K562 (cell line): ENCODE data around the gene APBA2. TPM values are rescaled to one million over a fixed set of nuclear protein-coding genes. Genes with fewer than 3 reads are reported as not detected.

Source experiments
- ATAC-seq: fragments of 200-7000 bp; cut with Tn5 transposase; 3 replicates; pipeline ENCODE4 v1.9.1; 2020; ENCODE audit warnings: moderate library complexity
- BruUV-seq: library from RNA; stranded (reverse); fragments of 400-500 nt; replicated peaks from 2 replicates; lab custom pipeline; 2021; lab: Mats Ljungman, UMichigan
- CTCF ChIA-PET: fragments of 300-600 bp; formaldehyde crosslinking; extraction: SDS; loops from one replicate; lab custom pipeline; 2021; ENCODE audit warnings: low intra/inter-chr PET ratio; lab: Yijun Ruan, JAX
- POLR2A ChIA-PET: fragments of 300-600, 350-650 bp; sonication (Branson Sonifier 250); formaldehyde crosslinking; extraction: SDS; loops from one replicate; lab custom pipeline; 2021; ENCODE audit warnings: antibody characterized with exemption, inconsistent platforms; lab: Yijun Ruan, JAX
- DNase-seq, 4 experiments: peaks; one replicate each; pipeline versions ENCODE4 v3.0.0 to v3.0.0-alpha.2; 2011 to 2018; ENCODE audit warnings: low spot score in 3 of 4, mixed read lengths in 3 of 4; ENCODE audit errors: extremely low read depth in 1 of 4
- FAIRE-seq: peaks from 2 replicates; lab custom pipeline; 2011; peaks lifted over from hg19 to GRCh38; lab: Jason Lieb, UNC
- H2AFZ ChIP-seq: 2 replicates; pipeline ENCODE4 v1.6.0; 2011; ENCODE audit warnings: low read depth, low read length, control low read depth, inconsistent platforms
- H3K27ac ChIP-seq: fragments of 200-600 bp; 3 replicates; pipeline ENCODE4 v1.8.0; 2011; ENCODE audit warnings: low read depth, mild to moderate bottlenecking, control low read depth, inconsistent platforms, low read length, moderate library complexity, mixed read lengths; ENCODE audit errors: extremely low read depth
- H3K27me3 ChIP-seq, 2 experiments: fragments of 300-600 bp in 1 of 2; 2 replicates in 1 of 2; 3 replicates in 1 of 2; pipeline versions ENCODE4 v1.6.0 to v1.8.0; 2011; ENCODE audit warnings: inconsistent platforms in 2 of 2, low read length in 2 of 2, mild to moderate bottlenecking in 1 of 2, mixed read lengths in 1 of 2, moderate library complexity in 1 of 2; ENCODE audit not compliant: control insufficient read depth in 2 of 2, insufficient read depth in 2 of 2
- H3K36me3 ChIP-seq: fragments of 300-600 bp; 3 replicates; pipeline ENCODE4 v1.8.0; 2011; ENCODE audit warnings: mild to moderate bottlenecking, low read length, inconsistent platforms; ENCODE audit not compliant: control insufficient read depth, insufficient read depth
- H3K4me1 ChIP-seq, 2 experiments: fragments of 200-600 bp in 1 of 2; replicated peaks in 1 of 2; 2 replicates in 1 of 2; 3 replicates in 1 of 2; pipeline versions ENCODE4 v1.5.1 to v1.8.0; 2011; ENCODE audit warnings: inconsistent platforms in 2 of 2, low read length in 2 of 2, mild to moderate bottlenecking in 1 of 2, mixed read lengths in 1 of 2, moderate library complexity in 1 of 2; ENCODE audit not compliant: control insufficient read depth in 2 of 2, insufficient read depth in 2 of 2
- H3K4me2 ChIP-seq: 2 replicates; pipeline ENCODE4 v1.6.1; 2011; ENCODE audit warnings: low read length, control low read depth, inconsistent platforms, mixed read lengths; ENCODE audit not compliant: insufficient read depth
- H3K4me3 ChIP-seq: fragments of 200-600 bp; sonication (generic), shearing (Covaris generic); 2 replicates; pipeline ENCODE4 v1.5.1; 2016; ENCODE audit warnings: control low read depth, inconsistent platforms
- H3K79me2 ChIP-seq: fragments of 200-600 bp; 3 replicates; pipeline ENCODE4 v1.8.0; 2011; ENCODE audit warnings: low read length, inconsistent platforms; ENCODE audit not compliant: control insufficient read depth, insufficient read depth
- H3K9ac ChIP-seq, 2 experiments: 2 replicates each; pipeline versions ENCODE4 v1.6.0 to v1.6.1; 2011; ENCODE audit warnings: low read depth in 2 of 2, low read length in 2 of 2, control low read depth in 1 of 2, inconsistent platforms in 1 of 2, mild to moderate bottlenecking in 1 of 2, mixed read lengths in 1 of 2; ENCODE audit not compliant: insufficient read depth in 1 of 2
- H3K9me1 ChIP-seq: one replicate; pipeline ENCODE4 v1.6.0; 2011; ENCODE audit warnings: inconsistent platforms, mild to moderate bottlenecking, low read length, moderate library complexity; ENCODE audit not compliant: control insufficient read depth, insufficient read depth
- H3K9me3 ChIP-seq: replicated peaks from 2 replicates; pipeline ENCODE4 v1.5.1; 2011; ENCODE audit warnings: low read depth, low read length, inconsistent platforms; ENCODE audit not compliant: control insufficient read depth, insufficient read depth
- H4K20me1 ChIP-seq: replicated peaks from 2 replicates; pipeline ENCODE4 v1.6.1; 2011; ENCODE audit warnings: low read length, inconsistent platforms, mixed read lengths; ENCODE audit not compliant: control insufficient read depth, insufficient read depth
- CREBBP ChIP-seq: IDR thresholded peaks from one replicate; pipeline ENCODE4 v1.6.1; 2012; ENCODE audit warnings: low read depth, mild to moderate bottlenecking, control low read depth, inconsistent platforms, low read length
- DDX20 ChIP-seq: fragments of 450-650 bp; IDR thresholded peaks from 2 replicates; pipeline ENCODE4 v1.6.1; 2016; ENCODE audit warnings: missing genetic modification characterization, low read depth, mild to moderate bottlenecking, missing compliant biosample characterization, moderate library complexity
- DMBX1 ChIP-seq: fragments of 250-450 bp; sonication (Bioruptor Pico); IDR thresholded peaks from 2 replicates; pipeline ENCODE4 v1.8.0; 2022; ENCODE audit warnings: inconsistent platforms, mild to moderate bottlenecking, moderate library complexity, borderline replicate concordance
- EP300 ChIP-seq: IDR thresholded peaks from 2 replicates; pipeline ENCODE4 v1.6.1; 2012; ENCODE audit warnings: low read length, improper control_type of control experiment
- HOXB6 ChIP-seq: fragments of 250-450 bp; sonication (Bioruptor Pico); IDR thresholded peaks from 2 replicates; pipeline ENCODE4 v1.5.1; 2022; ENCODE audit warnings: mild to moderate bottlenecking, borderline replicate concordance
- RNF2 ChIP-seq: sonication (generic); IDR thresholded peaks from 2 replicates; pipeline ENCODE4 v1.6.1; 2016
- TCF3 ChIP-seq: sonication (generic); formaldehyde crosslinking; IDR thresholded peaks from 2 replicates; pipeline ENCODE4 v1.4.0; 2020; ENCODE audit warnings: mild to moderate bottlenecking, missing genetic modification reagents
- ZNF785 ChIP-seq: fragments of 250-450 bp; sonication (Bioruptor Pico); IDR thresholded peaks from 2 replicates; pipeline ENCODE4 v1.4.0; 2020; ENCODE audit warnings: mild to moderate bottlenecking
- WGBS: fragments of 100-300 bp; shearing (Covaris generic); methylation state at CpG from one replicate; pipeline ENCODE4 v1.1.6; 2016; ENCODE audit warnings: low coverage, mixed read lengths; ENCODE audit not compliant: insufficient coverage; ENCODE audit errors: missing lambda C conversion rate; 5-methylcytosine and 5-hydroxymethylcytosine counted together
- in situ Hi-C: fragments of 300-500 bp; cut with MboI; formaldehyde crosslinking; loops from 4 replicates; pipeline ENCODE4 v1.15.0; 2018; ENCODE audit warnings: inconsistent platforms, mixed read lengths
- intact Hi-C: fragments of 100-400 bp; cut with micrococcal nuclease; formaldehyde crosslinking; loops from 2 replicates; pipeline ENCODE4 v1.14.2; 2022
- polyA plus RNA-seq, 8 experiments: library from polyadenylated mRNA; depleted of rRNA in 4 of 8; stranded (reverse) in 5 of 8; unstranded in 3 of 8; fragments of >200 nt; fragmentation: Nextera tagmentation in 2 of 8; fragmentation: Illumina TruSeq in 1 of 8; extraction: Ambion mirVana in 2 of 8; extraction: Trizol in 1 of 8; gene quantifications; 2 replicates each; pipeline versions ENCODE4 v1.2.1 to v1.2.3, GENCODE V29; 2011 to 2014; ENCODE audit warnings: inconsistent platforms in 1 of 8, missing spikeins in 1 of 8
- total RNA-seq, 7 experiments: library from RNA; depleted of rRNA in 6 of 7; stranded (reverse); fragments of >200 nt in 6 of 7; fragmentation: Illumina TruSeq in 2 of 7; extraction: Trizol in 2 of 7; gene quantifications; 2 replicates each; pipeline versions ENCODE4 v1.2.1 to v1.2.3, GENCODE V29; 2011 to 2021; ENCODE audit warnings: low replicate concordance in 1 of 7
- TF ChIP-seq, protein P1 (sequence below): fragments of 450-650 bp; formaldehyde crosslinking; IDR thresholded peaks from 2 replicates; pipeline ENCODE4 v1.4.0; 2020; ENCODE audit warnings: mild to moderate bottlenecking, moderate library complexity
- TF ChIP-seq, protein P2 (sequence below): sonication (generic); formaldehyde crosslinking; IDR thresholded peaks from 2 replicates; pipeline ENCODE4 v1.8.0; 2022; ENCODE audit warnings: mild to moderate bottlenecking, missing genetic modification reagents, borderline replicate concordance
- TF ChIP-seq, protein P3 (sequence below), 3 experiments: fragments of 200-800 bp in 1 of 3; fragments of 250-450 bp in 1 of 3; fragments of 450-650 bp in 1 of 3; sonication (Bioruptor Pico) in 1 of 3; sonication (Bioruptor generic) in 1 of 3; formaldehyde crosslinking in 1 of 3; IDR thresholded peaks; 2 replicates each; pipeline versions ENCODE4 v1.6.1 to v1.8.0; 2016 to 2022; ENCODE audit warnings: mild to moderate bottlenecking in 2 of 3, missing genetic modification characterization in 2 of 3, missing compliant biosample characterization in 1 of 3, moderate library complexity in 1 of 3
- TF ChIP-seq, protein P4 (sequence below): fragments of 450-650 bp; conservative IDR thresholded peaks from 2 replicates; pipeline ENCODE4 v1.6.1; 2016; ENCODE audit warnings: missing genetic modification characterization, low read depth, mild to moderate bottlenecking, missing compliant biosample characterization, moderate library complexity
- TF ChIP-seq, protein P5 (sequence below): fragments of 450-650 bp; IDR thresholded peaks from one replicate; pipeline ENCODE4 v1.6.1; 2018; ENCODE audit warnings: mild to moderate bottlenecking, moderate library complexity; ENCODE audit not compliant: partially characterized antibody

APBA2 gene
- total and polyA plus RNA-seq, 9 of the 15 experiments (the other 6 are each of a cell fraction or from before 2014, with no cell fraction given), result 0.24 to 40.9 (median 25.2) TPM

DNA sequence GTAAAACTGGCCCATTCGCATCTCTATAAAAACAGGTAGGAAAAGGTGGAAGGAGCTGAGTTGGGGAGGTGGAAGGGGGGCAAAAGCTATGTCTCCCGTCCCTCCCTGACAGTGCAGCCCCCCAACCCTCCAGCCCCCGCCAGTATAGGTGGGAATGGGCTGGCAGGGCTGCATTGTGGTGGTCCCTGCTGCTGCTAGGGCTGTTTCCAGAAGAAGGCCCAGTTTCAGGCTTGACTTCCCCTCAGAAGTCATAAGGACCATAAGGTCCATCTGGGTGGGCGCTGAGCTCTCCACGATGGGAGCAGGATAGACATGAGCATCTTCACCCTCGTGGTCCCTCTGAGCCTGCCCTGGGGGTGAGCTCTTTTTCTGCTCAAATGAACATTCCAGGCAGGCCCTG, 44.2 kb downstream of the APBA2 start:
- Histone ChIP-seq H3K27me3 (no peaks in the 10 kb centered on the region), H3K4me1 (peaks cover 21 to 22% of the 10 kb centered on the region in 2 experiments), H3K9me3 (0 out of 2 replicates have a peak, but pooled peaks cover 5% of the 10 kb centered on the region), H3K9ac (no peak overlapping the region), H3K79me2 (peaks cover 33% of the 10 kb centered on the region), H3K27ac (no peak overlapping the region), H4K20me1 (no peaks in the 10 kb centered on the region), H2AFZ (no peak overlapping the region), H3K4me3 (no peak overlapping the region), H3K36me3 (no peaks in the 10 kb centered on the region), H3K4me2 (no peak overlapping the region), H3K9me1 (no peaks in the 10 kb centered on the region)
- ChIA-PET CTCF (no interaction called here), POLR2A (no interaction called here)
- WGBS, result 85% methylated on average over 5 of the region's 6 CpGs
- FAIRE-seq, result no peak
- intact Hi-C loops, result no loop called here
- no peak for DNase-seq
- no TSS peak for BruUV-seq
- no peak for ATAC-seq
- in situ Hi-C loops, result no loop called here
- TF ChIP-seq ZNF785 (CRISPR knock-in tag), result no peak
- TF ChIP-seq RNF2, result no peak
- TF ChIP-seq DMBX1, result no peak
- TF ChIP-seq, protein P1, sequence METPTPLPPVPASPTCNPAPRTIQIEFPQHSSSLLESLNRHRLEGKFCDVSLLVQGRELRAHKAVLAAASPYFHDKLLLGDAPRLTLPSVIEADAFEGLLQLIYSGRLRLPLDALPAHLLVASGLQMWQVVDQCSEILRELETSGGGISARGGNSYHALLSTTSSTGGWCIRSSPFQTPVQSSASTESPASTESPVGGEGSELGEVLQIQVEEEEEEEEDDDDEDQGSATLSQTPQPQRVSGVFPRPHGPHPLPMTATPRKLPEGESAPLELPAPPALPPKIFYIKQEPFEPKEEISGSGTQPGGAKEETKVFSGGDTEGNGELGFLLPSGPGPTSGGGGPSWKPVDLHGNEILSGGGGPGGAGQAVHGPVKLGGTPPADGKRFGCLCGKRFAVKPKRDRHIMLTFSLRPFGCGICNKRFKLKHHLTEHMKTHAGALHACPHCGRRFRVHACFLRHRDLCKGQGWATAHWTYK (CRISPR knock-in tag), result no peak
- TF ChIP-seq, protein P2, sequence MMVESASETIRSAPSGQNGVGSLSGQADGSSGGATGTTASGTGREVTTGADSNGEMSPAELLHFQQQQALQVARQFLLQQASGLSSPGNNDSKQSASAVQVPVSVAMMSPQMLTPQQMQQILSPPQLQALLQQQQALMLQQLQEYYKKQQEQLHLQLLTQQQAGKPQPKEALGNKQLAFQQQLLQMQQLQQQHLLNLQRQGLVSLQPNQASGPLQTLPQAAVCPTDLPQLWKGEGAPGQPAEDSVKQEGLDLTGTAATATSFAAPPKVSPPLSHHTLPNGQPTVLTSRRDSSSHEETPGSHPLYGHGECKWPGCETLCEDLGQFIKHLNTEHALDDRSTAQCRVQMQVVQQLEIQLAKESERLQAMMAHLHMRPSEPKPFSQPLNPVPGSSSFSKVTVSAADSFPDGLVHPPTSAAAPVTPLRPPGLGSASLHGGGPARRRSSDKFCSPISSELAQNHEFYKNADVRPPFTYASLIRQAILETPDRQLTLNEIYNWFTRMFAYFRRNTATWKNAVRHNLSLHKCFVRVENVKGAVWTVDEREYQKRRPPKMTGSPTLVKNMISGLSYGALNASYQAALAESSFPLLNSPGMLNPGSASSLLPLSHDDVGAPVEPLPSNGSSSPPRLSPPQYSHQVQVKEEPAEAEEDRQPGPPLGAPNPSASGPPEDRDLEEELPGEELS (CRISPR knock-in tag), result no peak
- no peak for TF ChIP-seq CREBBP
- TF ChIP-seq DDX20 (tag), result no peak
- TF ChIP-seq TCF3 (CRISPR knock-in tag), result no peak
- TF ChIP-seq, protein P3, sequence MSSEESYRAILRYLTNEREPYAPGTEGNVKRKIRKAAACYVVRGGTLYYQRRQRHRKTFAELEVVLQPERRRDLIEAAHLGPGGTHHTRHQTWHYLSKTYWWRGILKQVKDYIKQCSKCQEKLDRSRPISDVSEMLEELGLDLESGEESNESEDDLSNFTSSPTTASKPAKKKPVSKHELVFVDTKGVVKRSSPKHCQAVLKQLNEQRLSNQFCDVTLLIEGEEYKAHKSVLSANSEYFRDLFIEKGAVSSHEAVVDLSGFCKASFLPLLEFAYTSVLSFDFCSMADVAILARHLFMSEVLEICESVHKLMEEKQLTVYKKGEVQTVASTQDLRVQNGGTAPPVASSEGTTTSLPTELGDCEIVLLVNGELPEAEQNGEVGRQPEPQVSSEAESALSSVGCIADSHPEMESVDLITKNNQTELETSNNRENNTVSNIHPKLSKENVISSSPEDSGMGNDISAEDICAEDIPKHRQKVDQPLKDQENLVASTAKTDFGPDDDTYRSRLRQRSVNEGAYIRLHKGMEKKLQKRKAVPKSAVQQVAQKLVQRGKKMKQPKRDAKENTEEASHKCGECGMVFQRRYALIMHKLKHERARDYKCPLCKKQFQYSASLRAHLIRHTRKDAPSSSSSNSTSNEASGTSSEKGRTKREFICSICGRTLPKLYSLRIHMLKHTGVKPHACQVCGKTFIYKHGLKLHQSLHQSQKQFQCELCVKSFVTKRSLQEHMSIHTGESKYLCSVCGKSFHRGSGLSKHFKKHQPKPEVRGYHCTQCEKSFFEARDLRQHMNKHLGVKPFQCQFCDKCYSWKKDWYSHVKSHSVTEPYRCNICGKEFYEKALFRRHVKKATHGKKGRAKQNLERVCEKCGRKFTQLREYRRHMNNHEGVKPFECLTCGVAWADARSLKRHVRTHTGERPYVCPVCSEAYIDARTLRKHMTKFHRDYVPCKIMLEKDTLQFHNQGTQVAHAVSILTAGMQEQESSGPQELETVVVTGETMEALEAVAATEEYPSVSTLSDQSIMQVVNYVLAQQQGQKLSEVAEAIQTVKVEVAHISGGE (CRISPR knock-in tag; IDR thresholded peaks at IDR 0.05), result no peak
- TF ChIP-seq, protein P4, sequence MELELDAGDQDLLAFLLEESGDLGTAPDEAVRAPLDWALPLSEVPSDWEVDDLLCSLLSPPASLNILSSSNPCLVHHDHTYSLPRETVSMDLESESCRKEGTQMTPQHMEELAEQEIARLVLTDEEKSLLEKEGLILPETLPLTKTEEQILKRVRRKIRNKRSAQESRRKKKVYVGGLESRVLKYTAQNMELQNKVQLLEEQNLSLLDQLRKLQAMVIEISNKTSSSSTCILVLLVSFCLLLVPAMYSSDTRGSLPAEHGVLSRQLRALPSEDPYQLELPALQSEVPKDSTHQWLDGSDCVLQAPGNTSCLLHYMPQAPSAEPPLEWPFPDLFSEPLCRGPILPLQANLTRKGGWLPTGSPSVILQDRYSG (tag), result no peak
- TF ChIP-seq, protein P5, sequence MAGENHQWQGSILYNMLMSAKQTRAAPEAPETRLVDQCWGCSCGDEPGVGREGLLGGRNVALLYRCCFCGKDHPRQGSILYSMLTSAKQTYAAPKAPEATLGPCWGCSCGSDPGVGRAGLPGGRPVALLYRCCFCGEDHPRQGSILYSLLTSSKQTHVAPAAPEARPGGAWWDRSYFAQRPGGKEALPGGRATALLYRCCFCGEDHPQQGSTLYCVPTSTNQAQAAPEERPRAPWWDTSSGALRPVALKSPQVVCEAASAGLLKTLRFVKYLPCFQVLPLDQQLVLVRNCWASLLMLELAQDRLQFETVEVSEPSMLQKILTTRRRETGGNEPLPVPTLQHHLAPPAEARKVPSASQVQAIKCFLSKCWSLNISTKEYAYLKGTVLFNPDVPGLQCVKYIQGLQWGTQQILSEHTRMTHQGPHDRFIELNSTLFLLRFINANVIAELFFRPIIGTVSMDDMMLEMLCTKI, result no peak
- no peak for TF ChIP-seq HOXB6 (CRISPR knock-in tag)
- TF ChIP-seq EP300, result no peak
